ENCODE data around the gene RNU7-1. TPM values are rescaled to one million over a fixed set of nuclear protein-coding genes. Genes with fewer than 3 reads are reported as not detected.

Gene RNU7-1
- total and polyA plus RNA-seq, 2 experiments from 2014 or later, result not detected

DNA sequence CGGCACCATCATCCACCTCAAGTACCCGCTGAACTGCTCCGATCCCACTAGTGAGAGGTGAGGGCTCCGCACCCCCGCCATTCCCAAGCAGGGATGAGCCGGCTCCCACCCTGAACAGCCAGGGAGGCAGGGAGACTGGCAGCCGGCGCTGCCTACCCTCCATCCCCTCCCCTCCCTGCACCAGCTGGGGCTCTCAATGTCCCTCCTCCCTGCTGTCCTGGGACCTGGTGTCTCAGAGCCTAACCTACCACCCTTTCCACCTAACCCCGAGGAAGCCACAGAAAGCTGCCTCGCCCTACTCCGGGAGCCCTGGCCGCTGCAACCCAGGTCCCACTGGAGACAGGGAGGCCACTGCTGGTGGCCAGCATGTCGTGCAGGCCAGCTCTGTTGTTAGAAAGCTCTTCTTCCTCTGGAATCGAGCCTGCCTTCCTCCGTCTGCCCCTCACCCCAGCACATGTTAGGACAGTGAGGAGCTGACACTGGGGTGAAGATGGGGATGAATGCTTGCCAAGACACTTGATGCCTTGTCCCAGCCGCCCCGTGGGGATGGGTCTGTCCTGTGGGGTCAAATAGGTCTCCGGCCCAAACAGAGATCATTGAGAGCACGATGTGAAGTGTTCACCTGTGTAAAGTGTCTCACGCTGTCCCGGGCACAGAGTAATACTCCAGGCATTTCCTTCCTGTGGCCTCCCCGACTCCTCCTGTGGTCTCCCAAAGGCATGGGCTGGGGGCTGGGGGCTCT lies 8.7 kb downstream of the RNU7-1 start:
- WGBS (ENCODE audit: low lambda C conversion rate, missing lambda C conversion rate), result 89% methylated on average over 18 of the region's 22 CpGs
- no peak overlapping the region for H3K4me3 ChIP-seq

GRCh38 chr12:6952863-6953441 lies 9.3 kb downstream of the RNU7-1 start:
- Histone ChIP-seq H3K9me3 (ENCODE audit: low read depth) (no peaks in the 10 kb centered on the region), H3K27me3 (no peaks in the 10 kb centered on the region), H3K4me2 (no peak overlapping the region), H3K79me2 (no peaks in the 10 kb centered on the region), H4K20me1 (ENCODE audit: insufficient read depth, poor library complexity, severe bottlenecking) (no peaks in the 10 kb centered on the region), H3K27ac (peak overlapping the region; percentile 62), H3K36me3 (replicated peaks; ENCODE audit: insufficient read depth, low read depth) (no peaks in the 10 kb centered on the region), H3K9me2 (replicated peaks; ENCODE audit: insufficient read depth) (no peaks in the 10 kb centered on the region), H3K4me3 (no peak overlapping the region), H2AFZ (no peak overlapping the region), H3K4me1 (ENCODE audit: insufficient read depth) (peaks cover 3% of the 10 kb centered on the region)
- DNase-seq (ENCODE audit: low spot score), result no peak
- TF ChIP-seq EZH2 (IDR thresholded peaks at IDR 0.05; ENCODE audit: borderline replicate concordance), result no peak
- TF ChIP-seq EZH2phosphoT487 (IDR thresholded peaks at IDR 0.05; ENCODE audit: low read depth, severe bottlenecking, unreplicated experiment), result no peak
- TF ChIP-seq CTCF (IDR thresholded peaks at IDR 0.05; ENCODE audit: poor library complexity), result no peak
- 93% methylated on average over 15 of the region's 15 CpGs for WGBS (ENCODE audit: low lambda C conversion rate, missing lambda C conversion rate)

More for the DNA sequence above, 8.7 kb downstream of the RNU7-1 start:
- DNase-seq (ENCODE audit: low spot score), result no peak
- Histone ChIP-seq H3K4me2 (no peak overlapping the region), H3K4me1 (ENCODE audit: insufficient read depth) (peaks cover 3% of the 10 kb centered on the region), H3K27me3 (no peaks in the 10 kb centered on the region), H3K9me3 (ENCODE audit: low read depth) (no peaks in the 10 kb centered on the region), H3K79me2 (peaks cover 6% of the 10 kb centered on the region), H3K9me2 (replicated peaks; ENCODE audit: insufficient read depth) (no peaks in the 10 kb centered on the region), H3K36me3 (replicated peaks; ENCODE audit: insufficient read depth, low read depth) (no peaks in the 10 kb centered on the region), H2AFZ (no peak overlapping the region), H3K27ac (no peak overlapping the region), H4K20me1 (ENCODE audit: insufficient read depth, poor library complexity, severe bottlenecking) (no peaks in the 10 kb centered on the region)
- TF ChIP-seq EZH2phosphoT487 (IDR thresholded peaks at IDR 0.05; ENCODE audit: low read depth, severe bottlenecking, unreplicated experiment), result no peak
- no peak for TF ChIP-seq EZH2 (IDR thresholded peaks at IDR 0.05; ENCODE audit: borderline replicate concordance)
- TF ChIP-seq CTCF (IDR thresholded peaks at IDR 0.05; ENCODE audit: poor library complexity), result no peak

DNA sequence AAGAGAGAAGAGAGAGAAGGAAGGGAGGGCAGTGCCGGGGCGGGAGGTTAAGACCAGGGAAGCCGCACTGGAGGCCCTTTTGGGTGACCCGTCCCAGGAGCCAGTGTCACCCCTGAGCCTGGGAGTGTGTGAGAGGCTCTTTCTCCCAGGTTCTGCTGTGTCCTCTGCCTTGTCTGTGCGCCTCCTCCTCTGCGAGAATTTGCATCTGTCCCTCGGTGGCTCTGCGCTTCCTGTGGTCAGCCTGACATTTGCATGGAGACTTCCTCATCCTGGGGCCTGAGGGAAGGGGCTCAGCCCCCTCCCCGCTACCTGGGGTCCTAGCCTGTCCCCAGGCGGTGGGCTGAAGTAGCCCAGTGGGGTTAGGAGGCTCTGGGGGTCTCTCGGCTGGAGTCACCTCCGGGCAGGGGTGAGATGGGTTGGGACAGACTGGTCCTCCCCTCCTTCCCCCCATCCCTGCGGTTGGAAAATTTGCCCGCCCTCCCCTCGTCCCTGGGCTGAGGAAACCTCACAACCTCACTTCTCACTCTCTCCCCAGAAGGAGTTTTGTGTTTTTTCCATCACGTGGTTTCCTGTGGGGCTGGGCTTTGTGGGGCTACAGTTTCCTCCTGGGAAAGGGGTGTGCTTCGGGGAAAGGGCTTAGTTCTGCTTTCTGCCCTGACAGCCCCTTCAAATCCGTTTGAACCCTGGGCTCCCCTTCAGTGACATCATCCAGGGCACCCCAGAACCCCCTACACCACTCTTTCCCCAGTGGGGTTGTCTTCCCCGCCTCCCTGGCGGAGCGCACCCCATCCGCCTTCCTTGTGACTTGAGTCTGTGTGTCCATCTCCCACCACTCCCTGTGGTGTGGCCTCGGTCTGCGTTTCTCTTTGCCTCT lies 10.1 kb downstream of the RNU7-1 start:
- Histone ChIP-seq H3K4me2 (no peak overlapping the region), H2AFZ (no peak overlapping the region), H3K4me1 (ENCODE audit: insufficient read depth) (peaks cover 3% of the 10 kb centered on the region)

More for the DNA sequence above, 10.1 kb downstream of the RNU7-1 start:
- 82% methylated on average over 17 of the region's 24 CpGs for WGBS (ENCODE audit: low lambda C conversion rate, missing lambda C conversion rate)
- no peak for DNase-seq (ENCODE audit: low spot score)
- Histone ChIP-seq H3K9me3 (ENCODE audit: low read depth) (no peaks in the 10 kb centered on the region), H3K27me3 (no peaks in the 10 kb centered on the region), H3K36me3 (replicated peaks; ENCODE audit: insufficient read depth, low read depth) (no peaks in the 10 kb centered on the region), H4K20me1 (ENCODE audit: insufficient read depth, poor library complexity, severe bottlenecking) (no peaks in the 10 kb centered on the region), H3K27ac (peak overlapping the region; percentile 71), H3K4me3 (no peak overlapping the region), H3K9me2 (replicated peaks; ENCODE audit: insufficient read depth) (no peaks in the 10 kb centered on the region), H3K79me2 (no peaks in the 10 kb centered on the region)
- TF ChIP-seq EZH2 (IDR thresholded peaks at IDR 0.05; ENCODE audit: borderline replicate concordance), result no peak
- no peak for TF ChIP-seq CTCF (IDR thresholded peaks at IDR 0.05; ENCODE audit: poor library complexity)

Measured in hepatocyte (in vitro differentiated cells).